Lung (tissue), 12 donors: Measurements from ENCODE around the gene GCNT2. TPM values are rescaled to one million over a fixed set of nuclear protein-coding genes. Genes with fewer than 3 reads are reported as not detected.
"Not testable (repeated sequence)": the region's sequence is repeated elsewhere in the genome, so short reads cannot be mapped to it uniquely, and the experiment has no call there.

Source experiments
- ATAC-seq: fragments of 200-7000 bp; cut with Tn5 transposase; one replicate; pipeline ENCODE4 v1.9.1; 2020; ENCODE audit warnings: moderate number of reproducible peaks; ENCODE audit not compliant: insufficient read depth, low FRiP score
- DNase-seq, 3 donors: peaks; one replicate each; pipeline ENCODE4 v3.0.0-alpha.2; 2013 to 2017
- H3K27ac ChIP-seq, 2 donors: one replicate each; pipeline ENCODE4 v1.5.1; 2013; ENCODE audit warnings: mild to moderate bottlenecking in 2 of 2, moderate library complexity in 2 of 2, control low read depth in 1 of 2, inconsistent platforms in 1 of 2, low read depth in 1 of 2, low read length in 1 of 2
- H3K27me3 ChIP-seq, 3 donors: one replicate each; pipeline ENCODE4 v1.5.1; 2013; ENCODE audit warnings: low read length in 2 of 3; ENCODE audit not compliant: control insufficient read depth in 3 of 3, insufficient read depth in 3 of 3
- H3K36me3 ChIP-seq, 4 donors: one replicate each; pipeline ENCODE4 v1.5.1; 2013; ENCODE audit warnings: low read length in 4 of 4, mild to moderate bottlenecking in 1 of 4, moderate library complexity in 1 of 4; ENCODE audit not compliant: control insufficient read depth in 4 of 4, insufficient read depth in 4 of 4
- H3K4me1 ChIP-seq, 5 donors: one replicate each; pipeline ENCODE4 v1.5.1; 2013; ENCODE audit warnings: low read length in 5 of 5, mild to moderate bottlenecking in 2 of 5, moderate library complexity in 1 of 5; ENCODE audit not compliant: control insufficient read depth in 5 of 5, insufficient read depth in 5 of 5
- H3K4me3 ChIP-seq: one replicate; pipeline ENCODE4 v1.5.1; 2013; ENCODE audit warnings: mild to moderate bottlenecking, control low read depth, moderate library complexity
- H3K9ac ChIP-seq, 2 donors: one replicate each; pipeline ENCODE4 v1.5.1; 2013; ENCODE audit warnings: low read length in 2 of 2, control low read depth in 1 of 2; ENCODE audit not compliant: insufficient read depth in 1 of 2
- H3K9me3 ChIP-seq, 4 donors: one replicate each; pipeline ENCODE4 v1.5.1; 2013; ENCODE audit warnings: low read length in 3 of 4, mild to moderate bottlenecking in 1 of 4, moderate library complexity in 1 of 4; ENCODE audit not compliant: control insufficient read depth in 4 of 4, insufficient read depth in 3 of 4
- WGBS, 2 donors: extraction: QIAGEN DNeasy Blood & Tissue Kit; methylation state at CpG; one replicate each; pipeline ENCODE4 v1.1.7; 2013; 5-methylcytosine and 5-hydroxymethylcytosine counted together
- polyA plus RNA-seq, 2 donors: library from polyadenylated mRNA; stranded (reverse); fragments of 200-250 nt; gene quantifications; one replicate each; pipeline ENCODE4 v1.2.1, GENCODE V29; 2013
- total RNA-seq, 2 donors: library from RNA; depleted of rRNA in 1 of 2; stranded (reverse); fragments of >200 nt in 1 of 2; gene quantifications; one replicate each; pipeline ENCODE4 v1.2.1, GENCODE V29; 2014 to 2021
- TF ChIP-seq, protein P1 (sequence below): IDR thresholded peaks from 2 replicates; pipeline ENCODE4 v1.5.1; 2012; ENCODE audit warnings: mild to moderate bottlenecking; ENCODE audit errors: control extremely low read depth, extremely low read depth
- donor health status: control.
- donor health status: control.
- donor health status: Bipolar disorder and iron deficiency.
- donor health status: healthy.
- donor health status: DM: yes; HTN: yes; CAD: no.

GCNT2 gene
- total and polyA plus RNA-seq, 4 donors: 7.8 to 57.4 (median 15.7) TPM

DNA sequence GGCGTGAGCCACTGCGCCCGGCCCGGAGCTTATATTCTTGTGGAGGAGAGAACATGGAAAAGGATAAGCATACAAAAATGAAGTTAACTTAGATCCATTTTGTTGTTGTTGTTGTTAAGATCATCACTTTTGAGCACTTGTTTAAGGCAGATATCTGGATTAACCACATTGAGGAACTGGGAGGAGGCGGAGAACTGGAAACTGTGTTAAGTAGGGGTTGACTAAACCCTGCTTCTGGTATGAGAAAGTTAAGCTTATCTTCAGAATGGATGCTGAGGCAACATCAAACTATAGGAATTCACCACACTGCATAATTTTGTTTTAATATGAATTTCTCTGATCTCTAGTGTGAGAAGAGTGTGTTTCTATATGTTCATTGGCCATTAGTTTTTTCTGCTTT, 57.6 kb downstream of the GCNT2 start:
- ATAC-seq: no peak
- peaks cover 0 to 10% (median under 1%) of the 10 kb centered on the region in 5 donors for H3K4me1 ChIP-seq
- TF ChIP-seq, protein P1, sequence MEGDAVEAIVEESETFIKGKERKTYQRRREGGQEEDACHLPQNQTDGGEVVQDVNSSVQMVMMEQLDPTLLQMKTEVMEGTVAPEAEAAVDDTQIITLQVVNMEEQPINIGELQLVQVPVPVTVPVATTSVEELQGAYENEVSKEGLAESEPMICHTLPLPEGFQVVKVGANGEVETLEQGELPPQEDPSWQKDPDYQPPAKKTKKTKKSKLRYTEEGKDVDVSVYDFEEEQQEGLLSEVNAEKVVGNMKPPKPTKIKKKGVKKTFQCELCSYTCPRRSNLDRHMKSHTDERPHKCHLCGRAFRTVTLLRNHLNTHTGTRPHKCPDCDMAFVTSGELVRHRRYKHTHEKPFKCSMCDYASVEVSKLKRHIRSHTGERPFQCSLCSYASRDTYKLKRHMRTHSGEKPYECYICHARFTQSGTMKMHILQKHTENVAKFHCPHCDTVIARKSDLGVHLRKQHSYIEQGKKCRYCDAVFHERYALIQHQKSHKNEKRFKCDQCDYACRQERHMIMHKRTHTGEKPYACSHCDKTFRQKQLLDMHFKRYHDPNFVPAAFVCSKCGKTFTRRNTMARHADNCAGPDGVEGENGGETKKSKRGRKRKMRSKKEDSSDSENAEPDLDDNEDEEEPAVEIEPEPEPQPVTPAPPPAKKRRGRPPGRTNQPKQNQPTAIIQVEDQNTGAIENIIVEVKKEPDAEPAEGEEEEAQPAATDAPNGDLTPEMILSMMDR: no peak
- no peak overlapping the region for H3K9ac ChIP-seq
- peaks cover 0 to under 1% (median 0%) of the 10 kb centered on the region in 4 donors for H3K9me3 ChIP-seq
- no peak for DNase-seq
- 98% methylated on average over 5 of the region's 5 CpGs for WGBS, 2 donors
- no peaks in the 10 kb centered on the region for H3K27me3 ChIP-seq
- no peak overlapping the region for H3K4me3 ChIP-seq
- no peaks in the 10 kb centered on the region for H3K36me3 ChIP-seq
- H3K27ac ChIP-seq: no peak overlapping the region

DNA sequence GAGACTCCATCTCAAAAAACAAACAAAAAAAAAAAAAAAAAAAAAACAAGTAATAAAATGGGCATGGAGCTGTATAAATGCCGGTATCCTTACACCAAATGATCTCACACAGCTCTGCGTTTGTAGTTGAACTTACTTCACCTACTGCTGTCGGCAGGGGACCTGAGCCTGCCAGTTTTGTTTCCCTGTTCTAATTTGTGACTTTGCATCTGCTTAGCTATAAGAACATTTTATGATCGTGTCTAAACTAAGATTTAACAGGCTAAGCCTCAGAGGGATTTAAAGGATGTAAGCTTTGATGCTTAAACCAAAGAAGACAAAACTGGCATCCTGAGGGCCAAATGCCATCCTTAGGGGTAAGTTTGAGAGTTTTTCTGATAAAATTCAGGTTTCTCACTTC, 58.7 kb downstream of the GCNT2 start:
- ATAC-seq: no peak
- no peak overlapping the region for H3K9ac ChIP-seq
- H3K9me3 ChIP-seq: no peaks in the 10 kb centered on the region
- no peak overlapping the region for H3K4me3 ChIP-seq
- H3K27ac ChIP-seq: no peak overlapping the region
- WGBS, 2 donors: 88 to 99% methylated on average over 4 of the region's 4 CpGs
- H3K4me1 ChIP-seq: peaks cover 0 to 10% (median 0%) of the 10 kb centered on the region in 5 donors
- H3K36me3 ChIP-seq: no peaks in the 10 kb centered on the region
- DNase-seq: no peak
- no peaks in the 10 kb centered on the region for H3K27me3 ChIP-seq
- TF ChIP-seq, protein P1: no peak

DNA sequence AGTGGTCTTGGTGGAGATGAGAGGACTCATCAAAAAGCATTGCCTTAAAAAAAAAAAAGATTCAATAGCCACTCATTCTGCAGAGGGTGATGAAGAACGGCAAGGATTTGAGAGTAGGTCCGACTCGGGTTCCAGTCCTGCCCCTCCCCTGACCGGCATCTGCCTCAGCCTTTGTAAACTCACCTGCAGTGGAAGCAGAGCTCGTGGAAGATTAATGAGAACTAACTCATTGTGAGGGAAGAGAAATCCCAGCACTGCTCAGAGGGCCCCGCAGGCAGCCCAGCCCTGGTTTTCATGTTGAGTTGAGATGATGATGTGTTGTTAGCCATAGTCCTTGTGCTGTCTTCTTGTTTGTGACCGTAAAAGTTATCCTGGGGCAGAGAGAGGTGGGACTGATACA, 59.4 kb downstream of the GCNT2 start:
- H3K4me1 ChIP-seq: peaks cover 0 to 16% (median 0%) of the 10 kb centered on the region in 5 donors
- peaks cover 0 to 3% (median 0%) of the 10 kb centered on the region in 3 donors for H3K27me3 ChIP-seq
- no peaks in the 10 kb centered on the region for H3K36me3 ChIP-seq
- no peak overlapping the region for H3K9ac ChIP-seq
- WGBS, 2 donors: 73% methylated on average over 7 of the region's 7 CpGs
- DNase-seq: no peak
- no peaks in the 10 kb centered on the region for H3K9me3 ChIP-seq
- ATAC-seq: no peak
- TF ChIP-seq, protein P1: no peak
- H3K27ac ChIP-seq: no peak overlapping the region
- H3K4me3 ChIP-seq: no peak overlapping the region

DNA sequence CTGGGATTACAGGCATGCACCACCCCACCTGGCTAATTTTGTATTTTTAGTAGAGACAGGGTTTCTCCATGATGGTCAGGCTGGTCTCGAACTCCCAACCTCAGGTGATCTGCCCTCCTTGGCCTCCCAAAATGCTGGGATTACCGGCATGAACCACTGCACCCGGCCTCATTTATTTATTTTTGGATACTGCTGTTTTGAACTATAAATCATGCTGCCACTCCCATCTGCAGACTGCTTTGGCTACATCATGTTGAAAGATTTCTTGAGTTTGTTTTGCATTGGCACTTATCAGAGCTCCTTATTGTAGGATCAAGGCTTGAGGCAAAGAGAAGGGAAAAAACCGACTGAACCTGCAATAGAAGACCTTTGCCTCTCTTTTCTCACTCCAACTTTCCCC, 60.3 kb downstream of the GCNT2 start:
- H3K4me3 ChIP-seq, H3K27ac ChIP-seq, H3K27me3 ChIP-seq, DNase-seq, H3K9ac ChIP-seq, H3K9me3 ChIP-seq, H3K36me3 ChIP-seq, ATAC-seq: not testable (repeated sequence)
- WGBS, 2 donors: 59 to 77% methylated on average over 4 of the region's 4 CpGs
- H3K4me1 ChIP-seq: peaks cover 0 to 21% (median 3%) of the 10 kb centered on the region in 5 donors
